ENCODE results near the gene SSH3.

Gene SSH3

DNA sequence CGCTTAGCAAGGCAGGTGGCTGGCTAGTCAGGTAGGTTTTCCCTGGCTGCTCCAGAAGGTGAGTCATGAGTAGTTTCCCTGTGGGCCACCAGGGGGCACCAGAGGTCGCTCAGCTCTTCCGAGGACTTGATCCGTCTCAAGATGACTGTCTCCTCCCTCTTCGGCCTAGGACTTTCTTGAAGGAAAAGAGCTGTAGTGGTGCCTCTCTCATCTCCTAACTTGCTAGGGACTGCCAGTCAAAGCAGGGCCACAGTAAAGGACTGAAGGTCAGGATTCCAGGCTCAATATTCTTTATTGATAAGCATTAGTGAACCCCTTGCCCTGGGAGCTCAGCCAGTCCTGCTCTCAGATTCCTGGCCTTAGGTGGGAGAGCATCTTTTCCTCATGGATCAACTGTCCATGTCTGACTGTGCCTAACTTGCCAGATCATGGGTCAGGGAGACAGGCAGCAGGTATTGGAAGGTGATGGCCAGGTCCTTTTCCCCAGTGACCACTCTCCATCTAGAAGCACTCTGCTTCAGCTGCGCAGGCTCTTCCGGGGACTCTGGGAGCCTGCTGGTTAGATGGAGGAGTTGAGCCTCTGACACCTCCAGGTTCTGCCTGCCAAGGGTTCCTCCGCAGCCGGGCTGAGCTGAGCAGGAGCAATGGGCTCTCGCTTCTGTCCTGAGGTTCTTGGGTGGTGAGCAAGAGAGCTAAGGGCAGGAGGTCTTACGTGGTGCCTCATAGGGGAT lies 48.1 kb downstream of the SSH3 start:
- no peak for DNase-seq

DNA sequence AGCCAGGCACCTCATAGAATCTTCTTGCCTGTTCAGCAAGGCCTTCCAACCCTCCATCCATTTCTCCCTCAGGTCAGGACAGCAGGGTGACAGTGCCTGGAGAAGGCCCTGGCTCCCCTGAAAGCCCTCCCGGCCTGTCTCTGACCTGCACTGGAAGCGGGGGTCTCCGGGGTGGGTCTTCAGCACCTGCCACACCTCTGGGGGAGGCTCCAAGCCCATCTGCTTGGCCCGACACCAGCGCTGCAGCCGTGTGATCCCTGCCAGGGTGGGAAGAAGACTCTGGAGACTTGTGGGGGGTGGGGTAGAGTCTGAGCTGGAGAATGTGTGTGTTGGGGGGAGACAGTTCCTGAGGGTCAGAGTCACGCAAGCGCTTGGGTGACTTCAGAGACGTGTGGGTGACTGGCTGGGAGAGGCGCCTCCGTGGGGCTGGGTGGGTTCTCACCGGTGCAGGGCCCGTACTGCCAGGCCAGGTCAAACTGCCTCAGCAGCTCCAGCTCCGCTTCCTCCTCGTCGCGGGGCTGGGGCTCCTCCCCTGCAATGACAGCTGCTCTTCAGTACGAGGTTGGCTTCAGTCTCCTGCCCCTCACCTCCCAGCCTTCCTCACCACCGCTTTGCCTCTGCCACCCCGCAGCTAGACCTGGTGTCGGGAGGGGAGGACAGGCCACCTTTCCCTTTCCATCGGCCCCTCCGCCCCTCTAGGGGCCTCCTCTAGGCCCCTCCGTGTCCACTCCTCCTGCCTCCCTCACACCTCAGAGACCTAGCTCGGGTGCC lies 49.4 kb downstream of the SSH3 start:
- DNase-seq: no peak

DNA sequence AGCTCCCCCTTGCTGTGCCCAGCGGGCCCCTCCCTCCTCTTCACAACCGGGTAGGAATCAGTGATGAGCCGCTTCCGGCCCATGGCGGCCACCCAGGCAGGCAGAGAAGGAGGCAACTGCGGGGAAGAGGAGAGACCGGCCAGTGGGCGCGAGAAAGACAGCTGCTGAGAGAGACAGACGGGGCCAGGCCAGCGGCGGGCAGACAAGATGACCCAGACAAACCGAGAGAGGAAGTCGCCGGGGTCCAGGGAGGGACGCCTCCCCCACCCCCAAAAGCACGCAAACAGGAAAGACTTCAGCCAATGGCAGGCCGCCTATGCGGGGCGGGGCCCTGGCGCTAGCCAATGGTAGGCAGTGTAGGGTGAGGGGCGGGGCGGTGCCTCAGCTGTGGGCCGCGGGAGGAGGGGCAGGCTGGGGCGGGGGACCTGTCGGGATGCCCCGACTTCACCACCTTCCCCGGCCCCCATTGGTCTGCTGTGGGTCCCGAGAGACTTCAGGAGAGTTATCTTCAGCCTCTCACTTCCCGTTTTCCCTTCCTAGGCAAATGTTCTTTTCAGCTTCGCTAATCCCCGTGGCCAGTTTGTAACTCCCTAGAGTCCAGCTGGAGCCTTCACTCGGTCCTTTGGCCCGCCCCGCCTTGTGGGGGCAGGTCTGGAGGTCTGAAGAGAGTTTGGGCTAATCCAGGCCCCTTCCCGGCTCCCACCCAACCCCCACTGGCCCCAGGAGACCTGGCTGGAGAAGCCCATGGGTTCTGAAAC lies 50.2 kb downstream of the SSH3 start, which contains the start of gene POLD4:
Gene POLD4, minus strand, starts transcription at position 230 of the 758 bp plus-strand sequence. Its CDS starts 147 bp downstream, at position 83.
- DNase-seq: peak; percentile 83

DNA sequence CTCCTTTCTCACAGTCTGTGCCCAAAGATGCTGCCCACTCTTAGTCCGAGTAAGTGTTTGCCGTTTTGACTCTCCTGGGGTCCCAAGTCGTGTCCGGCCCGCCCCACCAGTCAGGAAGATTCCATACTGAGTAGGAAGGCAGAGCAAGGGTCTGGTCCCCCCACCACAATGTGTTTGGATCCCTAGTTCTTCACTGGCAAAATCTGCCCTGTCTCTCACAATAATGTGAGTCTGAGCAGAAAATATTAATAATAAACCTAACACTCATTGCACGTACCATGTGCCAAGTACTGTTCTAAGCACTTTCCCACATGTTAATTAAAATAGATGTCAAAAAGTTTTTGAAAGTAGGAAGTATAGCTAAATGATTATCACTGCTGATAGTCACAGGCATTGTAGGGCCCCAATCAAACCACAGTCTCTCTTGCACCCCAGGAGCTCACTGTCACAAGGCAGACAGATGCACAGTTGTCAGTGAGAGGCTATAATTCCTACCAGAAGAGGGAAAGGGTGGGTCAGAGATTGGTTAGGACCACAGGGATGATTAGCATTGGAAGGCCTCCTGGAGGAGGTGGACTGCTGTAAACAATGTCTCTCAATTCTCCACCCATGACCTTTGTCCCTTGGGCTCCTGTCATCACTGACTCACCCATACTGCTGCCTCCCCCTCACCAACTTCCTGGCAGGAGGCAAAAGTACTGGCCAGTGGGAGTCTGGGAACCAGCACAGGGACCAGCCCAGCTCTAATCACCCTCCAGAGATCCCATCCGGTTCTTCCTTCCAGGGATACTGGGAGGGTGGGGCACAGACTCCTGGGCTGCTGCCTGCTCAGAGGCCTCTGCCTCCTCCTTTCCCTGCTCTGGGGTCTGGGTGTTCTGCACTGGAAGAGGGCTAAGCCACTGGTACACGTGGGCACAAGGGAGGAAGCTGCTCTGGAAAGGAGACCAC lies 51.0 kb downstream of the SSH3 start:
- DNase-seq: no peak

DNA sequence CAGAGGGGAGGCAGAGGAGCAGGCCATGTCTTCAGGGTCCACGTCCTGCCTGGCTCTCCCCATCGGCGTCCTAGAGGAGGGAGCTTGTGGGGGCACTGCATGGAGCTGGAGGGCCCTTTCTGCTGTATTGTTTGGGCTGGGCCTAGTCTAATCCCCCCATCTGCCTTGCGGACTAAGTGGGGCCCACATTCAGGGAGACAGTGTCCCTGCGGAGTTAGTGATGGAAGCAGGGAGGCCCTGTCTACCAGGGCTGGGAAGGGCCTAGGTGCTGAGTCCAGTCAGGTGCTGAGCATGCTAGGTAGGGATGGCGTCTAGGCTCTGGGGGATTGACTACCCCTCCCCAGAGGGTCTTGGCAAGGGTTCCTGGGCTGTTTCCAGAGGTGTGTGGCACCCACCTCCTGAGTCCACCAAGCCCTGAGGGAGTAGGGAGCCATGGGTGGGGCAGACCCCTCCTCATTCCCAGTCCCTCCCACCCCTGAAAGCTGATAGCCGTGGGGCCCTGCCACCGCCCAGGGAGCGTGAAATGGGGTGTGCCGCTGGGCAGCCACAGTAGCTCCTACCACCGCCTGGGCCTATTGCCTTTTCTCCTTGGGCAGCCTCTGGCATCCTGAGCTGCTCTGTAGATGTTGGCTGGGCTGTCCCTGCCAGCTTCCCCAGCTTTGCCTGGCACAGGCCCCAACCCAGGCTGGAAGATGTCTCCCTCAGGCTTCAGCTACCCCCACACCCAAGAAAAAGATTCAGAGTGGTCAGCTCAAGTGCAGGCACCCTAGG lies 51.9 kb downstream of the SSH3 start:
- no peak for DNase-seq

DNA sequence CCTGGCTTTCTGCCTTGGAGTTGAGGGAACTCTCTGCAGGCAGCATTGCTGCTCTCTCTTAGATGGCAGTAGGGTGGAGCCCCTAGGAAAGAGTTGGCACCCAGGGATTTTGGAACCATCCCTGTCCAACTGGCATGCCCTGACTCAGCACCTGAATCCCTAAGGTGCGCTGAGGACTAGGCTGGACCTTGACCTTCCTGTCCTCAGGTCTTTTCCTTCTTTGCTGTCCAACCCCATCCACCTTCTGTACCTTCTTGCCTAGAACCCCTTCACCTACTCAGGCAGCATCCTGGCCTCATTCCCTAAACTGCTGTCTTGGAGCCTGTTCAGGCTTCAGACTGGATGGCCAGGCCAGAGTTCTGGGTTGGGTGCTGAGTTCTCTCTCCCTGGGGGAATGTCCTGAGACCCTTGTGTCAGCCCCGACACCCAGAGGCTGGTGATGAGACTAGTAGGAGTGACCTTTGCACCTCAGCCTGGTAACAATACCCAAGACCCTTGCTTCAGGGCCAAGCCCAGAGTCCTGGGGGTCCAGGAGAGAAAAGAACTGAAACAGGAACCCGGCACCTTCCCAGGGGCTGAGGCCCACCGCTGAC lies 52.6 kb downstream of the SSH3 start:
- DNase-seq: no peak

DNA sequence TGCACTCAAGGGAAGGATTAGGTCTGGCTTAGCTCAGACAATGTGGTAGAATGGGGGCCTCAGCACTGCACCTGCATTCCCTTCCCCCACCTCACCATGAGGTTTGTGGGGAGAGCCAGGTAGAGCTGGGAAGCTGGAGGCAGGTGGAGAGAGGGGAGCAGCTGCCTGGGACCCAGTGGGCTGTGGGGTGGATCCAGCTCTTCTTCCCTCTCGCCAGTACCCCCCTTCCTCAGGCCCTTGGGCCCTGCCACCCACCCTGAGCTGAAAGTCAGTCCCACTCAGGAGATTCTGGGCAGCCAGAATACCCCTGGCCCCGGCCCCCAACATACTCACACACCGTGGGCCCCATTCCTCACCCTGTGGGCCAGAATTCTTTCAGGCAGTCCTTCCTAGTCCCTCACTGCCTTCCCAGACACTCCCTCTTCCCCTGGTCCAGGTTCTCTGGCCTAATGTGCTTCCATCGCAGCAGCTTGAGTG lies 53.1 kb downstream of the SSH3 start:
- no peak for DNase-seq

DNA sequence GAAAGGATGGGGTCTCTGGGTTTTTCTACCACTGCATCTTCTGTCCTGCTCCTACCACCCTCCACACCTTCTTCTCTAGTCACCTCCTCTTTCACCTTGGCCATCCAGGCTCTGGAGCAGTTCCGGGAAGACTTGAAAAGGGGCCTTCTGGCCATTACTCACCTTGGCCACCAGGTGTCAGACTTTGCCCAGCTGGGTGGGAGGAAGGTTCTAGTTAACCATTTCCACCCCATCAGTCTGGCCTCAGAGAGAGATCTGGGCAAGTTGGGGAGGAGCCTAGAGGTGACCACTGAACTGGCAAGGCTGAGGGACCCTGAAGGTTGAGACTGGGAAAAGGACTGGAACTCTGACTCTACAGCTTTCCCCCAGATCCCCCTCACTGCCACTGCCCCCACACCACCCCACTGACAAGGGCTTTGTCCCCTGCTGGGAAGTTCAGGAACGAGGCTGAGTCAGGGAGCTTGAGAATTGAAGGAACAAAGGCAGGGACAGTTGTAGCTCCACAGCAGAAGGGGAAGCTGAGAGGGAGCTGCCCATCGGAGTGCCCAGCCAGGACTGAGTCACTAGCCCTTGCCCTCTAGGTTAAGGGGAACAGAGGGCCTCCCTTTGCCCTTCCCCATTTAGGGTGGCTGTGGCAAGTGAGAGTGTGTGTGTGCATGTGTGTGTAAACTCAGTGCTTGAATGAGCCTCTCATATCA lies 53.7 kb downstream of the SSH3 start:
- no peak for DNase-seq

DNA sequence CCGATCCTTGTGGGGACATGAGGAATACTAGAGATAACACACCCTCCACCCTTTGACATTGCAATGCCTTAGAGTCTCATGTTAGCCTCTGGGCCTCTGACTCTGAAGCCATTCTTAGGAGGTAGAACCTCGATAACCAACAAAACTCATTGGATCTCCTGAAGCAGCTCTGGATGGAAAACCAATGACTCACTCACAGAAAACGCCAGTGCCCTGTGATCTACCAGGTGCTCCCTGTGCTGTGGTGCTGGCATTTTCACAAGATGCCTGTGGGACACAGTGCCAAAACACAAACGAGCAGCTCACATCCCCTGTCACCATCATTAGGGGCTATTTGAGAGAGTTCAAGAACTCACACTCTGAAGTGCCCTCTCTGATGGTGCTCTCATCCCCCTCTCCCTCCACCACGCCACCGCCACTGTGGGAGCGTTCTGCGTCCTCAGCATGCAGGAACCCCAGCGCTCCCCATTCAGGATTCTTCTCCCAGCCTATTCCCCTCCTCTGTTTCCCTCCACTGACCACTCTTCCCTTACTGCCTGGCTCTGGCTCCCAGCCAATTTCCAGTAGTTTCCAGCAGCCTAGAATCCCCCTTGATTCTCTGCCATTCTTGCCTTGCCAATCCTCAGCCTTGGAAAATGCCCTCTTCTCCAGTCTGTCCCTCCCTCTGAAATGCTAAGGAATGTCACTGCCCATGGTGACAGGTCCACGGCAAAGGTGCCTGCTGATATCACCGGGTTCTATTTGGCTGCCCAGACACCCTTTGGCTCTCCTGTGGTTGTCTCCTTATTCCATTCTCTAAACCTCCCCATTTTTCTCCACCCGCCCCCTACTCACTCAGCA lies 54.7 kb downstream of the SSH3 start:
- no peak for DNase-seq

Data from NCI-H1048 (cell line).